GM19463 (cell line): ENCODE results near the gene TRIM29.
A peak's percentile ranks its signal among the peaks of the same experiment; 100 is the strongest.
"Not testable (repeated sequence)": the region's sequence is repeated elsewhere in the genome, so short reads cannot be mapped to it uniquely, and the experiment has no call there.

ENCODE experiments used
- ATAC-seq: cut with Tn5 transposase; IDR thresholded peaks from one replicate; pipeline ENCODE4 v1.9.1; 2021; ENCODE audit warnings: mild to moderate bottlenecking, moderate library complexity; ENCODE audit not compliant: unreplicated experiment

The TRIM29 gene, protein sequence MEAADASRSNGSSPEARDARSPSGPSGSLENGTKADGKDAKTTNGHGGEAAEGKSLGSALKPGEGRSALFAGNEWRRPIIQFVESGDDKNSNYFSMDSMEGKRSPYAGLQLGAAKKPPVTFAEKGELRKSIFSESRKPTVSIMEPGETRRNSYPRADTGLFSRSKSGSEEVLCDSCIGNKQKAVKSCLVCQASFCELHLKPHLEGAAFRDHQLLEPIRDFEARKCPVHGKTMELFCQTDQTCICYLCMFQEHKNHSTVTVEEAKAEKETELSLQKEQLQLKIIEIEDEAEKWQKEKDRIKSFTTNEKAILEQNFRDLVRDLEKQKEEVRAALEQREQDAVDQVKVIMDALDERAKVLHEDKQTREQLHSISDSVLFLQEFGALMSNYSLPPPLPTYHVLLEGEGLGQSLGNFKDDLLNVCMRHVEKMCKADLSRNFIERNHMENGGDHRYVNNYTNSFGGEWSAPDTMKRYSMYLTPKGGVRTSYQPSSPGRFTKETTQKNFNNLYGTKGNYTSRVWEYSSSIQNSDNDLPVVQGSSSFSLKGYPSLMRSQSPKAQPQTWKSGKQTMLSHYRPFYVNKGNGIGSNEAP

DNA sequence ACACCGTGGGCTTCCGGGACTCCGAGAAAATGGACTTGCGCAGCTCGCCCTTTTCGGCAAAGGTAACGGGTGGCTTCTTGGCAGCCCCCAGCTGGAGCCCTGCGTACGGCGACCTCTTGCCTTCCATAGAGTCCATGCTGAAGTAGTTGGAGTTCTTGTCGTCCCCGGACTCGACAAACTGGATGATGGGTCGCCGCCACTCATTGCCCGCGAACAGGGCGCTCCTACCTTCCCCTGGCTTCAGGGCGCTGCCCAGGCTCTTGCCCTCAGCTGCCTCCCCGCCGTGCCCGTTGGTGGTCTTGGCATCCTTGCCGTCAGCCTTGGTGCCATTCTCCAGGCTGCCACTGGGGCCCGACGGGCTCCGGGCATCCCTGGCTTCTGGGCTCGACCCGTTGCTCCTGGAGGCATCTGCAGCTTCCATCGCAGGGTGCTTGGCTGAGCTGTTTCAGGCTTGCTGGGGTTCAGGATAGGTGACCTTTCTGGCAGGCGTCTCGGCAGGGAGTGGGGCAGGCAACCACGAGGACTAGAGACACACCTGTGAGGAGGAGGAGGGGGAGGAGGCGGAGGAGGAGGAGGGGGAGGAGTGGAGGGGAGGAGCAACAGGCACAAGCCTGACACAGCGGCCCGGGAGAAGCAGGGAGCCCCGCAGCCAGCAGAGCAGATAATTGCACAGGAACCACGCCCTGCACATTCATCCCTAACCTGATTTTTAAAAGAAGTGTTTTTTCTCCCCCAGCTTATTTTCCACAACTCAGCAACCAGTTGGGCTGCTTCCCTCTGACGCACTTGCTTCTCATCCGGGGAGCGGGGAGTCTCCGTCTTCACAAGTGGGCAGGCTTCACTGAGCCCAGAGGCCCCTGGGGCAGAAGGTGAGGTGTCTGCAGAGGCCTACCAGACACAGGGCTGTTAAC lies at the start of gene TRIM29:
TRIM29 (minus strand) TSS at position 503 of the 911 bp plus-strand sequence; CDS start at position 421, 82 bp downstream.
- ATAC-seq: no peak

DNA sequence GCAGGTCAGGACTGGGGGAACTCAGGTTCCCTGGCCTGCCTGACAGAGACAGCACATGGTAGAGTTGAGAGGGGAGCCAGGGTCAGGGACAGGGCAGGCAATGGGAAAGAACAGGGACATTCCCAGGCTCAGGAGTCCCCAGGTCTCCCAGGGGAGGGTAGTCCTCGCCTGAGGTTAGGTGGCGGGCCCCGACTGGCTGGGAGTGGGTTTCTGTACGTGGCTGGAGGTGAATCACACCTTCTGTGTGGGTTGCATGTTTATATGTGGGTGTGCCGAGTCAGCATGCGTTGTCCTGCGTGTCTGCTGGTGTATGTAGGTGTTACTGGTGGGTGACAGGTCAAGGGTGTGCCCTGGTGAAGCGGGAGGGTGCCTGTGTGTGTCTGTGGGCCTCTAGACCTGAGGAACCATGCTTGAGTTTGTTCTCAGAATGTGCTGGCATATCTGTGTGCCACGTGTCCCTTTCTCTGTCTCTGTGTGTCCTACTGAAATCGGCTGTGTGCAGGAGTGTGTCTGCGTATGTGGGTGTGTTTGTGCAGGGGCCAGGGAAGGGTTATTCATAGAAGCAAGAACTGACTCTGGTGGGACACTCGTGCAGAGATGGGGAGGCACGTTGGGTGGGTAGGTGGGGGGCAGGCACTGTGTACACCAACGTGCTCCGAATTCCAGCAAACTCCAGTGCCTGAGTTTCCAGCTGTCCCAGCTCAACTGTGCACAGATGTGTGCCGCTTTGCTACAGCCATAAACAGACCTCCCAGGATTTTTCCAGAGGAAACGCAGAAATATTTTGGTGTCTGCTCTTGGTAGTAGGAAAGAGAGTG lies 49.1 kb upstream of the TRIM29 start:
- peak; percentile 73 for ATAC-seq

DNA sequence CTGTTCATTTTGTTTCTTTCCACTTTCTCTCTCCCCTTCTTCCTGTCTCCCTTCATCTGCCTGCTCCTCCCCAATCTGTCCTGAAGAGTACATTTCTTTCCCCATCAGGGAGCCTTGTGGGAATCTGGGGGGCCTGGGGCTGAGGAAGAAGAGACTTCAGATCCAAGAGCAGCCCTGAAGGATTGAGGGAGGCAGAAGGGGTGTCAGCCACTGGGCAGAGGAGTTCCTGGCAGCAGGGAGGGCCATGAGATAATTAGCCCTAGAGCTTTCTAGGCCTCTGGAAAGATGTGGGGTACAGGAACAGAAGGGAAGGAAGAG lies 48.5 kb upstream of the TRIM29 start:
- no peak for ATAC-seq

DNA sequence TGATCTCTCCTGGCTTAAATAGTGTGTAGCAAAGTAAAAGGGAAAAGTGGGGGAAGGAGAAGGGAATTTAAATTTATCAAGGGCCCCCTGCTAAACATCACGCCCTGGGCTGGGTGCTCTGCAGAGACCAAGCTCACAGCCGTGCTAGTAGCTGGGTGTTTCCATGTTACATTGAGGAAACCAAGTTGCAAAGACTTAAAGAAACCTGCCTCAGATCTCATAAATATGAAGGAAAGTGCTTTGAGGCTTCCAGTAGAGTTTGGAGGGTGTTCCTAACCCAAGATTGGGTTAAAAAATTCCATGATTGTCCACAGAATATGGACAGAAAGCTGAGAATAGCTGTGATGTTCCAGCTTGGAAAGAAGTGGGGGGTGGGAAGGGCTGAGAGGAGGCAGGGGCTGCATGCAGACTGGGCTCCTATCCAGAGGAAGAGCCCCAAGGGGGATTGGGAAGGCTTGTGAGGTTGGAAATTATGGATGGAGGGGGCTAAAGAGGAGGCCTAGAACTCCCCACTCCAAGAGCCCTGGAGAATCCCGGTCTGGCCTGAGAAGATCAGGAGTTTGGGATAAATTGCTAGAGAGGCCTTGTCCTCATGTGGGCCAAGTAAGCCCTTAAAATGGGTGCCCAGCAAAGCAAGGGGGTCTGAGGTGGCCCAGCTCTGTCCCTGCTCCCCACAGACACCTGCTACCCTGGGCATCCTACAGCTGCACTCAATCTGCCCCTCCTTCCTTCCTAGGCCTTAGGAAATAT lies 48.0 kb upstream of the TRIM29 start:
- no peak for ATAC-seq

DNA sequence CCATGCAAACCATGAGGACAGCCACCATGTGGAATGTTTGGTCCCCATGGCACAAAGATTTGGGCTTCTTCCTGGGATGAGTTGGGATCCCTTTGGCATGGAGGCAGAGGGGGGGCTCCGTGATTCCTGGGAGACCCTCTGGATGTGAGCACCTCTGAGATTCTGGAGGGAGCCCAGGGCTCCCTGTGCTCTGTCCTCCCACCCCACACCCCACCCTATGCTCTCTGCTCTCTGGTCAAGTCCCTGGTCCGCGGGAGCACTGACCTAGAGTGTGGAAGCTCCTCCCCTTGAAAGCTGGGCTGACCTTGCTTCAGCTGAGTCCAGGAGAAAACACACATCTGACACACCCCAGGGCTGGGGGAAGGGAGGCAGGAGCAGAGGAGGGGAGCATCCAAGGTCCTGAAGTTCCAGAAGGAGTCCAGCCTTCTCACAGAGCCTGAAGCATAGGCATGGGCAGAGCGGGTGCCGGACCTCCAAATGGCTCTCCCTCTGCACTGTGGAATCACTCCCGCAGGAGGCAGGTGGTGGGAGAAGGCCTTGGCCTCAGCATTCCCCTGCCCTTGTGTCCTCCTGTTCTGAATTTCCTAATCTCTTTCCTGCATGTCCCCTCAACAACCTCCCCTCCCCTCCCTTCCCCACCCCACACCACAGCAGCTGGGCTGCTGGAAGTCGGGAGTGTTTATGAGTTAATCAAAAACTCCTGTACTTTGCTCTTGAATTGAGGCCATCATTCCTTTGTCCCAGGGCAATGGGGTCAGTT lies 47.2 kb upstream of the TRIM29 start:
- no peak for ATAC-seq

DNA sequence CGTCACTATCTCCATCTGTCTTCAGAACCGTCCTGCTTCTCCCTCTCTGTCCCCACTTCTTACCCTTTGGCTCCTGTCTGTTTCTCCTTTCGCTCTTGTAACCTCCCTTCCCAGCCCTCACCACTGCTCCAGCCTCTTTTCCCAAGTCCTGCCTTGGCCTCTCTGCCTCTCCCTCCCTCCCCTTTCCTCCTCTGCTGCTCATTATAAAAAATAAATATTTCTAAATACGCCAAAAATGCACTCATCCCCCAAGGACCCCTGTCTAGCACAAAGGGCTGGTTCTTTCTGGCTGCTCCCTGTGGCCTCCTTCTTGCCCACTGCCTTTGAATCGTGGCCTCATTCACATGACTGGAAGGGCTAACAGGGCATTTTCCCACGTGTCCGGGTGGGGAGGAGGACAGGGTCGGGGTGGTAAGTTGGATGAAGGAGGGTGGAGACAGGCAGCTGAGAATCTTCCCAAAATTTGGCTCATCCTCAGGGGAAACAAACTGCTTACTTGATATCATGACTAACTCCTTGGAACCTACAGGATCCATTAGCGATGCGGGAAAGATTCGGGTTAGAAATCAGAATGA lies 46.5 kb upstream of the TRIM29 start:
- ATAC-seq: no peak

DNA sequence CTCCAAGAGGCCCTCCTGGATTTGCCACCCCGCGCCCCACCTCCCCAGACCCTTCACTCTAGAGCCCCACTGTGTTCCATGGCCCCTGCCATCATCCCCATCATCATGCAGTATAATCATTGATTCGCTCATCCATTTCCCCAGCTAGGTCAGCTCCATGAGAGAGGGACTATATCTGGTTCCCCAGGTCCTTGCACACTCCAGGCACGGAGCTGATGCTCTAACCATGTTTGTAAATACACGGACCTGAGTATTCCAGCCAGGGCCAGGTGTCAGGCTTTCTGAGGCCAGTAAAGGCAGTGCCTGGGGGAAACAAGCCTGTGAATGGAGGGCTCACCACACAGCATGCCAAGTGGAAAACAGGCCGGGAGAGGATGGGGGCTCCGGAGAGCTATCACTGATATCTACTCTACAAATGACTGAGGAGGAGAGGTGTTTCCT lies 45.8 kb upstream of the TRIM29 start:
- no peak for ATAC-seq

DNA sequence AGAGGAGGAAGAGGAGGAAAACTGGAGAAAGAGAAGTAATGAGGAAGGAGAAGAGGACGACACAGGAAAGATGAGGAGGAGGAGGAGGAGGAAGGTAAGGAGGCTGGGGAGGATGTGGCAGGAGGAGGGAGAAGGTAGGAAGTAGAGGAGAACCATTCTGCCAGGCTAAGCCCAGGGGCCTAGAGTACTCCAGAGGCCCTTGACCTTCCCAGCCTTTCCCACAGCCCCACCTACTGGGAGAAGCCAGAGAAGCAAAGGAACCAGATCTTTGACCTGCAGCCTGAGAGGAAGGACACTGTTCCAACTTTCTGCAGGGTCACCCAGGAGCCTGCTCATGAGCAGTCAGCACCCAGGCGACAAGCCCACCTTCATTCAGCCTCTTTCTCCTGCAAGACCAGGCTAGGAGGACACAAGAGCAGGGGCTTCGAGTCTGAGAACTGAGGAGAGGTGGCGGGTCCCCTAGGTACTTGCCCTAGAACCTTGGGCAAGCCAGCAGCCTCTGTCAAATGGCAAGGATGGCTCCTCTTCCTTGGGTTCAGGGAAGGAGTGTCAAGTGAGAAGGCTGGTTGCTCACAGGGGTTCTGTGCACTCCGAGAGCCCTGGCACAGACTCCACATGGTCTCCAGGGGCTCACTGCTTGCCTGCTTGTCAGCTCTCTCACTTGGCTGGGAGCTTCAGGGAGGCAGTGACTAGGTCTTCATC lies 45.0 kb upstream of the TRIM29 start:
- no peak for ATAC-seq

DNA sequence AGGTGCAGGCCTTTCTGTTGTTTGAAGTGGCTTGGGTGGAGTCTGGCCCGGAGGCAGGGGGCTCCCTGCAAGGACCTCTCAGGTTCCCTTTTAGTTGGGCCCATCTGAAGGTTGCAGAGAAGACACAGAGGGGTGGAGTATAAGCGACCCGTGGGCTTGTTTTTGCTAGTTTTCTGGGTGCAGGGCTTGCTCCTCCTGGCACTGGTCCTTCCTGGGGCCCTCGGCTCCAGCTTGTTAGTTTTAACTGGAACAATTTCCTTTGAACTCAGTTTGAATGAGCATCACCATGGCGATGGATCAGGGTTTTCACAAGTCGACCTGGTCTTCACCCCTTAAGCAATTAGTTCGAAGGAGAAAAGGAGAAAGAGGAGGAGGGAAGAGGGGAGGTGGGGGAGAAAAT lies 44.5 kb upstream of the TRIM29 start:
- no peak for ATAC-seq

DNA sequence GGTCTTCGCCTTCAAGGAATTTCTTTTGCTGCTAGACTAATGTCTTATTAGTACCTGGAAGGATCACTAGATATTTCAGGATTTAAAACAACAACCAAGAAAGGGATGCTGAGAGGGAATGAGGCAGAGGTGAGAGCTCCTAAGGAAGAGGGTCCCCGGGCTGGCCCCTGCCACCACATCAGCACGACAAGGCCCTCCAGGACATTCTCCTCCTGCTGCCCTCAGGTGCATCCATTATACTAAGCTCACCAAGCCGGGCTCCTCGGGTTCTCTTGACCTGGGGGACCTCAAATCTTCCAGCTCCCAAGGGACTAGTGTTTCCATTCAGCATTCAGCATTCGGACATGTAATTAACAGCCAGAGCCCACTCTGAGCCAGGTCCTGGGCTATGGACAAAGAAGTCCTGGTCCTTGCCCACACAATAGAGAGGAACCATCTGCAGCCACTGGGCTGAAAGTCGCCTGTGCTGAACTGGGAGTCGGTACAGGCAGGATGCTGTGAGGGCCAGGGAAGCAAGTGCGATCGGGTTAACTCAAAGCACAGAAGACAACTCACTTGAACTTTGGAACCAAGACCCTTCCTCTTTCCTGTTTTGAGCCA lies 43.6 kb upstream of the TRIM29 start:
- no peak for ATAC-seq

DNA sequence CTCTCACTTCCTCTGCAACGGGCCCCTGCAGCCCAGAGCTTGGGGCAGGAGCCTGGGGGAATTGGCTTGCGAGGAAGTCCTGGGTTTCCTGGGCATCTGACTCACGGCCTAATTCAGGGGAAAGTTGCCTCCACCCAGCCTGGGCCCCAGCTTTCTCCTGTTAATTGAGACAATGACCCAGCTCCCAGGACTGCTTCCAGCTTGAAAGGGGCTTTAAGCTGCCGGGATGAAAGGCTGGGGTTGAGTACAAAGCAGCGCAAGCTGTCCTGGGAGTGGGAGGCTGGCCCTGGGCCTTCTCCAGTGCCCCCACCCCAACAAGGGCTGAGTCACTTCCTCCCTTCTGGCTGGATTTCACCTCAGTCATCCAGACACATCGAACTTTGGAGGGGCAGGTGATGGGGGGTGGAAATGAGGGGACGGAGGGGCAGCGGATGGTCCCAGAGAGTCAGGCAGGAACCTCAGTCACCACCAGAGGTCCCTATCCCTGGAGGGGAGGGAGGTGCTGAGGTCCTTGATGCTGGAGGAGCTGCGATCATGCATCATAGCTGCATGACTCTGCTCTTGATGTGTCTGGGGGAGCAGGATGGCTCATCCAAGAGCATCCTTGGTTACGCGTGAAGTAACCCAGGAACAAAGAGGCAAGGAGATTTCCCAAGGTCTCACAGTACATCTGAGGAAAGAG lies 42.8 kb upstream of the TRIM29 start:
- no peak for ATAC-seq

DNA sequence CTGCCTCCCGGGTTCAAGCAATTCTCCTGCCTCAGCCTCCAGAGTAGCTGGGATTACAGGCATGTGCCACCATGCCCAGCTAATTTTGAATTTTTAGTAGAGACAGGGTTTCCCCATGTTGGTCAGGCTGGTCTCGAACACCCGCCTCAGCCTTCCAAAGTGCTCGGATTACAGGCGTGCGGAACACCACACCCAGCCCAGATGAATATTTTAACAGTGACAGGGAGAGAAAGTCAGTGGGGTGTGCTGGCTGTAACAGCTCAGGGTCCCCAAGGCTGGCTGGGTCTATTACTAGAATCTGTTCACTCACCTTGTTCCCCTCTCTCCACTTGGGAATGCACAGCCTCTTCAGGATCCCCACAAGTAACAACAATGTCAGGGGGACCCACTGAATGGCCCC lies 42.1 kb upstream of the TRIM29 start:
- not testable (repeated sequence) for ATAC-seq

DNA sequence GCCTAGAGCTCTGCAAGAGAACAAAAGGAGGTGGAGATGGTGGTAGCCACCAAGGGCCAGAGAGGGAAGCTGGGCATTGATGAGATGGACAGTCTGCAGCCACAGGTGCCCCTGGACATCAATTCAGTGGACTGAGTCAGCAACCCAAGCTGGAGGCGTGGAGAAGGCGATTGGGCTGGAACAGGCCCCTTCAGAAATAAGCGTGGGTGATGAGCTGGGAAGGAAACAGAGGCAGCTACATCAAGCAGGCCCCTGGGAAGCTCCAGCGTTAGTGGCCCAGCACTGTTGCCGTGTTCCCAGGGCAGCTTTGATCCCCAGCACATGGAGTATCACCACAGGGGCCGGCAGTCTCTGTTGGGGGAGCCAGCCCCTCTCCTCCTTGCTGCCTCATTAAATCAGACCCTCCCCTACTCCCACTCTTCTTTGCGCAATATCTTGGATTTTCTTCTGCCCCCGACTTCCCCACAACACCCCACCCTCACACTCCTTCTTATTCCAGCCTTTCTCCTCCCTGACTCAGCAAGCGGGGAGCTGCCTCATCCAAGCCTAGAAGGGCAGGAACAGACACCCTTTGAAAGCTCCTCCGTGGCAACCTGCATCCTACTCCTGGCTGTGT lies 41.3 kb upstream of the TRIM29 start:
- no peak for ATAC-seq

DNA sequence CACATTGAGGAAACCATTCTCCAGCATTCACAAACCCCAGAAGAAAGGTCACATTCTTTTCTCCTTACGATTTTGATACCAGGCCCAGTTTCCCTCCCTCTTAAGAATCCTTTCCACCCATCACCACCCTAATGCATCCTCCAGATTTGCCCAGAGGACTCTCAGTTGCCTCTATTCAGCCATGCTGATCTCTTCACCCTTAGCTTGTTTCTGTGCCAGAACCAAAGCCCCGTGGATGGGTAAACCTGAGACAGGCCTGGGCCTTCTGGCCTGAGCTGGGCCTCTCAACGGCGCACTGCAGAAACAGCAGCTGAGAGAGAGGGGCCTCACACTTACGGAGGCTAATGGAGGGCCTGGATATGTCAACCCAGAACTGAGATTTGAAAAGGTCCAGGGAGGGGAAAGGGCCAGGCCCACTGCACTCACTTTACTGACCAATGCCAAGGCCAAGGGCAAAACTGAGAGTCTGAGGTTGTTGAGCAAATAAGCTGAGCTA lies 40.7 kb upstream of the TRIM29 start:
- ATAC-seq: no peak

DNA sequence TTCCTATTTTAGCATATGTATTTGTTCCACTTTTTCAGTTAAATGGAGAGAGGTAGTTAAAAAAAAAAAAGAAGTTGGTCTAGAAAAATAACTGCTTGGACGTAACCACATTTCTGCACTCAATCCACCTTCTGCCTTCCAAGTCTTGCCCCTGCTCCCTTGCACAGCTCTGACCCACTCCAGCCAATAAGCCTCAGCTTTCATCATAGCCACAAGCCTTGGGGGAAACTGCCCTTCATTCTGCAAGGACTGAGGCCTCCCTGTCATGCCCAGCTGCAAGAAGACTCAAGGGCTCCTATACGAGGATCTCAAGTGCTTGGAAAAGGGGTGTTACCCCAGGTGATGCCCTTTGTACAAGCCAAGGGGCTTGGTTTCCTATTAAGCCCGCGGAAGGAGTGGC lies 37.0 kb upstream of the TRIM29 start:
- no peak for ATAC-seq

DNA sequence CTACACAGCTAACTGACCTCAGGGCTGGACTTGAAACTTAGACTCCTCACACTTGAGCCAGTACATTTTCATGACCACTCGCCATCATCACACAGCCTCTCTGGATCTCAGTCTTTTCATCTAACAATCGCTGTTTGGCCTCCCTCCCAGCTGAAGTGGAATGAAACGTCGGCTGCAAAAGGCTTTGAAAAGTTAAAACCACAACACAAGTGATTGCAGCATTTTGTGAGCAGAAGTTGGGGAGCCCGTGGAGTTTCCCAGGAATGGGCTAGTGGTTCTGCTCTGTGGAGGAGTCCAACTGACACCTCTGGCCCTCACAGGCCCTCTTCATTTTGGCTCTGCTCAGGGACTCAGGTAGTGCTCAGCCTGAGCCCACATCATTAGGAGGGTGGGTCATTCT lies 35.9 kb upstream of the TRIM29 start:
- ATAC-seq: no peak
